Stimulated activated naive B cell treated with anti-CD40 and anti-IgM and Interleukin-4, amounts not matched to agents 10 μg/mL and 1 μg/mL and 100 μg/mL, for 72 hours (primary cell): ENCODE measurements around the gene MYBPC3.

Source experiments
- ATAC-seq, 2 donors: fragments of 150-1000 bp; cut with Tn5 transposase; replicated peaks; 2 replicates each; pipeline ENCODE4 v1.10.0; 2021; ENCODE audit warnings: moderate library complexity in 1 of 2
- DNase-seq: peaks from one replicate; pipeline ENCODE4 v3.0.0; 2021
- H3K27ac Mint-ChIP-seq: one replicate; pipeline ENCODE4 v1.8.0; 2022; ENCODE audit warnings: mild to moderate bottlenecking, mixed read lengths
- H3K27me3 Mint-ChIP-seq, 2 donors: one replicate each; pipeline ENCODE4 v1.8.0; 2022; ENCODE audit warnings: mixed read lengths in 2 of 2
- H3K36me3 Mint-ChIP-seq, 2 donors: one replicate each; pipeline ENCODE4 v1.8.0; 2022; ENCODE audit warnings: mixed read lengths in 2 of 2, mild to moderate bottlenecking in 1 of 2
- H3K4me1 Mint-ChIP-seq, 2 donors: one replicate each; pipeline ENCODE4 v1.8.0; 2022; ENCODE audit warnings: mixed read lengths in 2 of 2, mild to moderate bottlenecking in 1 of 2
- H3K4me3 Mint-ChIP-seq, 2 donors: one replicate each; pipeline ENCODE4 v1.8.0; 2022; ENCODE audit warnings: mild to moderate bottlenecking in 2 of 2, mixed read lengths in 2 of 2, moderate library complexity in 1 of 2
- H3K9me3 Mint-ChIP-seq, 2 donors: one replicate each; pipeline ENCODE4 v1.8.0; 2022; ENCODE audit warnings: mixed read lengths in 2 of 2, mild to moderate bottlenecking in 1 of 2

MYBPC3 gene

DNA sequence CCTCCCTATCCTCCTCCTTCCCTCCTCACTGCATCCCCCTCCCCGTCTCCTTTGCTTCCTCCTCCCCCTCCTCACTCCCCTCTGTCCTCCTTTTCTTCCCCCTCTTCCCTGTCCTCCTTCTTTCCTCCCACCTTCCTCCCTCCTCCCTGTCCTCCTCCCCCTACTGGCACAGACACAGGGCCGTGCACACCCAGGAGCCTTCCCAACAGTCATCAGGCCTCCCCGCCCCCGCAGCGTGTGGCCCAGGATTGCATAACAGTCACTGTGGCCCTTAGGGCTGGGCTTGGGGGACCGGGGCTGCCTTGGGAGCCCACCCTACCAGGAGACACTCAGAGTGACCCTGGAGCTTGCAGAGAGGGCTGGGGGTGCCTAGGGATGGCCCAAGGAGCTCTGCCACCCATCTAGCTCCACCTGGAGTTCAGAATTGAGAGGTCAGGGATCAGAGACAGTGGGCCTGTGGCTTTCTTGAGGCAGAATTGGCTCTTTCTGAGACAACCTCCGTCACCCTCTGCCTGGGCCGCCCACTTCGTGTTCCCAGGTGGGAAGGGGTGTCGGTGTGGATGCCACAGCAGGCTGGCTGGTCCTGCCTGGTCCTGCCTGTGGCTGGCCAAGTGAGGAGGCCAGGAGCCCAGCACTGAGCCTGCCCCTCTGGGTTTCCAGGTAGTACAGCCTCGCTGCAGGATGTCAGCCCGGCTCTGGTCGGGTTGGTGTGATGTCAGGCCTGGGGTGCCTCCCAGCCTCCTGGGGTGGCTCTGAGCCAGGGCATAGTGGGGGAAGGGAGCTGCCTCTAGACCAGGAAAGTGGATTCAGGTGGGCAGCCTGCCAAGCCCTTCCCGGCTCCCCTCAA lies 24.2 kb upstream of the MYBPC3 start:
- no peaks in the 10 kb centered on the region for H3K9me3 Mint-ChIP-seq
- H3K27ac Mint-ChIP-seq = no peak overlapping the region
- peaks cover 34 to 51% of the 10 kb centered on the region in 2 donors for H3K4me1 Mint-ChIP-seq
- ATAC-seq = peak; percentile 45 to 50
- no peak for DNase-seq
- no peaks in the 10 kb centered on the region for H3K27me3 Mint-ChIP-seq
- no peak overlapping the region for H3K4me3 Mint-ChIP-seq
- peaks cover 35 to 44% of the 10 kb centered on the region in 2 donors for H3K36me3 Mint-ChIP-seq

DNA sequence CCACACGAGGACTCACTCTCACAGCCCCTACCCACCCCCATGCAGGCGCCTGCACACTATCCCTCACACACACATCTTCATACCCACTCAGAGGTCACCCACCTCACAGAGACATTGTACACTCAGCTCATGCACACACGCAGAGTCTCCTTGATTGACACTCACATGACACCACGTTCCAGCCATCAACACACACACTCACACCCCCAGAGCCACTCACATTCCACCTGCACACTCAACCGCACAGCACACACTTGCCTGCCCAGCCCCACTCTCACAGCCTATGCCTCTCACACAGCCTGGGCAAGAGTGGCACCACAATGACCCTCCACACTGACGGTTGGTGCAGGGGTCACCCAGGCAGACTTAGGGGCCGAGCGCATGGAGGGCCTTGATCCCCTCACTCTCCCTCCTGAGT lies 23.6 kb upstream of the MYBPC3 start:
- Mint-ChIP-seq H3K9me3 (no peaks in the 10 kb centered on the region), H3K4me3 (no peak overlapping the region), H3K27ac (no peak overlapping the region), H3K4me1 (peaks cover 35 to 57% of the 10 kb centered on the region in 2 donors), H3K36me3 (peaks cover 37 to 47% of the 10 kb centered on the region in 2 donors), H3K27me3 (no peaks in the 10 kb centered on the region)
- DNase-seq (no peak), ATAC-seq (no peak)

DNA sequence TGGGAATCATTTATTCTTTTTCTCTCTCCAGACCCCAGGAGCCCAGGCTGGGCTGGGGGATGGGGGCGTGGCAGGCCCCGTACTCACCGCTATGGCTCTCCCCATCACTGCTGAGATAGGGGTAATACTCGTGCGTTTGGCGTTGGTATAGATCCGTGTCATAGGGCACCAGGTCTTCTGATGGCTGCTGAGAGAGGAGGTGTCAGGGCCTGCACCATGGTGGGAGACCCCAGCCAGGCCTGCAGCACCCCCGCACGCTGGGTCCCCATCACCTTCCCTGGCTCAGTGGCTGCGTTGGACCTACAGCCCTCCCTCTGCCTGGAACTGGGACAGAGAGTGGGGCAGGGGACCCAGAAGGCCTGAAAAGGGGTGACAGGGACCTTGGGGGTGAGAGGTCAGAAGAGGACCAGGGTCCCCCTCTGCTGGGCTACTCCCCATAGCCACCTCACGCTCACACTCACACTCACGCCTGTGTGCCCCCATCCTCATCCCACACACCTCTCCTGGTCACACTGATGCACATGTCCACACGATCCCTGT lies 23.1 kb upstream of the MYBPC3 start:
- no peak overlapping the region for H3K27ac Mint-ChIP-seq
- DNase-seq (no peak), ATAC-seq (no peak)
- no peaks in the 10 kb centered on the region for H3K9me3 Mint-ChIP-seq
- peaks cover 36 to 62% of the 10 kb centered on the region in 2 donors for H3K4me1 Mint-ChIP-seq
- no peaks in the 10 kb centered on the region for H3K27me3 Mint-ChIP-seq
- peak overlapping the region in 1 of 2 donors; percentile 60 for H3K4me3 Mint-ChIP-seq
- peaks cover 41 to 52% of the 10 kb centered on the region in 2 donors for H3K36me3 Mint-ChIP-seq

DNA sequence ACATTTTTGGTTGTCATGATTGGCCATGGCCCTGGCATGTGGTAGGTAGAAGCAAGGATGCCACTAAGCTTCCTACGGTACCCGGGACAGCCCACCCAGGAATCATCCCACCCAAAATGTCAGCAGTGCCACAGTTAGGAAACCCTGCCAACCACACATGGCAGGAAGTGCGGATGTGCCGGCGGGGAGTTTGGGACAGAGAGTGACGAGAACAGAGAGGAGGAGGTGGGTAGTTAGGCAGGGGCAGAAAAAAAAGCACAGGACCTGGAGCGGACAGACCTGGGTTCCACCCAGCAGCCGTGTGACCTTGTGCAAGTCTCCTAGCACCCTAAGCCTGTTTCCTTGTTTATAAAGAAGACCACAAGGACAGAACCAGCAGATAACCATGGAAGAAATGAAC lies 22.5 kb upstream of the MYBPC3 start:
- ATAC-seq (no peak), DNase-seq (no peak)
- no peaks in the 10 kb centered on the region for H3K27me3 Mint-ChIP-seq
- H3K27ac Mint-ChIP-seq = peak overlapping the region; percentile 92
- peaks cover 37 to 66% of the 10 kb centered on the region in 2 donors for H3K4me1 Mint-ChIP-seq
- peak overlapping the region in 1 of 2 donors; percentile 60 for H3K4me3 Mint-ChIP-seq
- H3K9me3 Mint-ChIP-seq = no peaks in the 10 kb centered on the region
- peaks cover 41 to 54% of the 10 kb centered on the region in 2 donors for H3K36me3 Mint-ChIP-seq

DNA sequence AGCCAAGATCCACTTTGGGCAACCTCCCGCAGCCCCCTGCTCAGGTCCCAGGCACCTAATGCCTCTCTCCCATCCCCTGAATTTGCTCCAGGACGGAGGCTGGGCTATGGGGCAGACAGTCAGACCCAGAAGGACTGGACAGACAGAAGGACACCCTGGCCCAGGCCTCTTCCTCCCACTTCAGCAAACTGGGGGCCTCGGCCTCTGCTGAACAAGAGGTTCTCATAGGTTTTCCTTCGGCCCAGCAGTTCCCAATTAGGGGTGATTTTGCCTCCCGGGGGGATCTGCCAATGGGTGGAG lies 22.2 kb upstream of the MYBPC3 start:
- Mint-ChIP-seq H3K27ac (peak overlapping the region; percentile 92), H3K27me3 (no peaks in the 10 kb centered on the region), H3K4me1 (peaks cover 39 to 70% of the 10 kb centered on the region in 2 donors), H3K9me3 (no peaks in the 10 kb centered on the region), H3K4me3 (peak overlapping the region in 1 of 2 donors; percentile 60), H3K36me3 (peaks cover 43 to 57% of the 10 kb centered on the region in 2 donors)
- ATAC-seq (no peak), DNase-seq (no peak)

DNA sequence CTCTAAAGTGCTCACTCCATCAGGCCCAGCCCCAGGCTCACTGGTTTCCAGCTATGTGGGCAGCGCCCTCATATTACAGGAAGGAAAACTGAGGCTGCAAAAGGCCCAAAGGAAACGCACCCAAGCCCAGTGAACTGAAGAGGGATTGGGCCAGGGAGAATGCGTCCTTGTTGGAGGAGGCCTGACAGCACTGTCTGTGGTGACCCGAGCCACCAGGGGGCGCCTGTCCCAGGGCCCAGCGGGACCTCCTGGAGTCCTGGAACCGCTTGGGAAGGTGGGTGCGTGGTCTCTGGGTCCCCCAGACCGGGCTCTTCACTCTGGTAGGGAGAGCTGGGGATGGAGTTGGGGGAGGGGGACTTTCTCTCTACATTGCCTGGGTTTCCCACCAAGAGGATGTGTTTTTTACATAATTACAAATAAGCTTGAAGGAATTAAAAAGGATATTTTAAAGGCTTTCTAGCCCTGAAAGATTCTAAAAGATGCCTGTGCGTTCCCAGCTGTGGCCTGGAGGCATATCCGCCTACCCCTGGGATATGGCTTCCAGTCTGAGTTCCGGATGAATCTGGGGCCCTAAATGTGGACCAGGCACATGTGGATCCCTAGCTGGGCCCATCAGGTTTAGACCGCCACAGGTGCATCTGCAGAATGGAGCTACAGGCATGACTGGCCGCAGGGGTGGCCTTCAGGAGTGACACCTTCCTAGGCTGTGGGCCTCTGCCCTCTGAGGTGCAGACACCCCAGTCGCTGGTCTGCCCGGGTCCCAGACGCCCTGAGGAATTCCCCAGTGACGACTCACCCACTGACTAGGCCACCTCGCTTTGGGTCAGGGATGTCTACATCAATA lies 21.6 kb upstream of the MYBPC3 start:
- peak overlapping the region; percentile 92 for H3K27ac Mint-ChIP-seq
- DNase-seq = peak; percentile 43
- H3K27me3 Mint-ChIP-seq = no peaks in the 10 kb centered on the region
- H3K36me3 Mint-ChIP-seq = peaks cover 44 to 63% of the 10 kb centered on the region in 2 donors
- no peaks in the 10 kb centered on the region for H3K9me3 Mint-ChIP-seq
- H3K4me1 Mint-ChIP-seq = peaks cover 44 to 75% of the 10 kb centered on the region in 2 donors
- peak overlapping the region in 1 of 2 donors; percentile 60 for H3K4me3 Mint-ChIP-seq
- peak; percentile 27 to 32 for ATAC-seq

DNA sequence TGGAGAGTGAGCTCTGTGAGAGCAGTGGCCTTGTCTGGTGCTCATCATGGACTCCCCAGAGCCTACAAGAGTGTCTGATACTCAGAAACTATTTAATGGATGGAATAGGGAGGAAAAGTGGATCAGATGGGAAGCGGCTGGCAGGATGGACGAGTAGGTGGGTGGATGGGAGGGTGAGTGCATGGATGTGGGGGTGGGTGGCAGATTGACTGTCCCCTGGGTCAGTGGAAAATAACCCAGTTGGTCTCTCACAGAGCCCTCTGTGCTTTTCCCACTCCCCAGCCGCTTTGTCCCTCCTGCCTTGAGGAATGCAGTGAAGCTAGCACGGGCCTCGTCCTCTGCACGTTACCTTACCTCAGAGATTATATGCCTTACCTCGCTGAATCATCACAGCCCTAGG lies 19.9 kb upstream of the MYBPC3 start:
- H3K36me3 Mint-ChIP-seq = peaks cover 40 to 62% of the 10 kb centered on the region in 2 donors

DNA sequence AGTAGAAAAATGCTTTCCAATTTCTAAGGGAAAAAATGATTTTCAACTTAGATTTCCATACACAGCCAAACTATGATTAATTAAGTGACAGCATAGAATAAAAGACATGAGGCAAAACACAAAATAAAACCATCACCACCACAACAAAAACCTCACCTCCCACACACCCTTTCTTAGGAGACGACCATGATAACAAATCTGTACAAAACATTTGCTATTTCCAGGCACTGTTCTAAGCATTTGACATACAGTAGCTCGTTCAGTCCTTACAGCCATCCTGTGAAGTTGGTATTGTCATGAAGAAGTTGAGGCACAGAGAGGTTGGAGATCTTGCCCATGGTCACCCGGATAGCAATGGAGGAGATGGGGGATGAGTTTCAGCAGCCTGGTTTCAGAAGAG lies 17.2 kb upstream of the MYBPC3 start:
- peaks cover 4% of the 10 kb centered on the region in 2 donors for H3K9me3 Mint-ChIP-seq
- H3K4me1 Mint-ChIP-seq = peaks cover 42 to 82% of the 10 kb centered on the region in 2 donors

More for the DNA sequence above, 19.9 kb upstream of the MYBPC3 start:
- peak overlapping the region; percentile 88 for H3K27ac Mint-ChIP-seq
- H3K4me1 Mint-ChIP-seq = peaks cover 46 to 83% of the 10 kb centered on the region in 2 donors
- H3K4me3 Mint-ChIP-seq = no peak overlapping the region
- no peaks in the 10 kb centered on the region for H3K27me3 Mint-ChIP-seq
- no peak for ATAC-seq
- H3K9me3 Mint-ChIP-seq = no peaks in the 10 kb centered on the region
- DNase-seq = no peak

DNA sequence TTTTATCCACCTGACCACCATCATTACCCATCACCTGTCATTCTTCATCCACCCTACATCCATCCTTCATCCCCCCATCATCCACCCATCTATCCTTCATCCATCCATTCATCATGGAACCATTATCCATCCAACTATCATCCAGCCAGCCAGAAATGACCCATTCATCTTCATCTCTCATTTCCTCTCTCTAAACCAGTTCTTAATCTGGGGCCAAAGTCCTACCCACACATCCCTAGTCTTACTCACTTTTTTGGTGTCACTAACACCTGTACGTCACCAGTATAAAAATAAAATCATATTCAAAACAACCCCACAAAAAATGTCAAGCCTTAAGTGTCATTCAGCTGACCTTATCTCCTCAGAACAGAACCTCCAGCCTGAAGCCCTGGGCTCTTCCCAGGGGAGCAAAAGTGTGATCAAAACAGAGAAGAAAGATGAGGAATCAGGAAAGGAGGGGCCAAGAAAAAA lies 13.6 kb upstream of the MYBPC3 start:
- peak; percentile 72 for DNase-seq
- peaks cover 33 to 65% of the 10 kb centered on the region in 2 donors for H3K4me1 Mint-ChIP-seq
- H3K27ac Mint-ChIP-seq = peak overlapping the region; percentile 93
- H3K4me3 Mint-ChIP-seq = peak overlapping the region; percentile 56 to 75
- H3K27me3 Mint-ChIP-seq = no peaks in the 10 kb centered on the region
- ATAC-seq = peak; percentile 91 to 94
- peaks cover 31 to 56% of the 10 kb centered on the region in 2 donors for H3K36me3 Mint-ChIP-seq
- peaks cover 4 to 6% of the 10 kb centered on the region in 2 donors for H3K9me3 Mint-ChIP-seq

More for the DNA sequence above, 17.2 kb upstream of the MYBPC3 start:
- peaks cover 40 to 61% of the 10 kb centered on the region in 2 donors for H3K36me3 Mint-ChIP-seq
- no peak for ATAC-seq
- no peak for DNase-seq
- peak overlapping the region; percentile 94 for H3K27ac Mint-ChIP-seq
- peak overlapping the region; percentile 33 to 40 for H3K4me3 Mint-ChIP-seq
- H3K27me3 Mint-ChIP-seq = no peaks in the 10 kb centered on the region

DNA sequence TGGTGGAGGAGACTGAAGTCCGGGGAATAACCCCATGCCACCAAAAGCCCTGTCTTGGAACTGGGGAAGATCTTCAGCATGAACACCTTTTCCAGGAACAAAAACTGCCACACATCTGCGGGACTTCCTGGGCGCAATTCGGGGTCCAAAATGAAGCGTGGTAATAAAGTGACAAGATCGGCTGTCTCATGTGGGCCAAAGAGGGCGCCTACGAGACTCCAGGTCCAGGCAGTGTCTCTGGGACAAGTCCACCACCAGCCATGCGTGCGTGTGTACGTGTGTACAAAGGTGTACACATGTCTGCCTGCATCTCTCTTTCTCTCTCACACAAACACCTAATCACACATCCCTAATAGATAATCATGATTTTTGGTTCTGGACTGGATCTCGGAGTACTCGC lies 8.9 kb upstream of the MYBPC3 start:
- Mint-ChIP-seq H3K36me3 (peaks cover 28 to 46% of the 10 kb centered on the region in 2 donors), H3K9me3 (peaks cover 2 to 8% of the 10 kb centered on the region in 2 donors), H3K4me1 (peaks cover 29 to 34% of the 10 kb centered on the region in 2 donors), H3K27me3 (no peaks in the 10 kb centered on the region), H3K4me3 (no peak overlapping the region), H3K27ac (peak overlapping the region; percentile 88)
- no peak for DNase-seq
- ATAC-seq = no peak

DNA sequence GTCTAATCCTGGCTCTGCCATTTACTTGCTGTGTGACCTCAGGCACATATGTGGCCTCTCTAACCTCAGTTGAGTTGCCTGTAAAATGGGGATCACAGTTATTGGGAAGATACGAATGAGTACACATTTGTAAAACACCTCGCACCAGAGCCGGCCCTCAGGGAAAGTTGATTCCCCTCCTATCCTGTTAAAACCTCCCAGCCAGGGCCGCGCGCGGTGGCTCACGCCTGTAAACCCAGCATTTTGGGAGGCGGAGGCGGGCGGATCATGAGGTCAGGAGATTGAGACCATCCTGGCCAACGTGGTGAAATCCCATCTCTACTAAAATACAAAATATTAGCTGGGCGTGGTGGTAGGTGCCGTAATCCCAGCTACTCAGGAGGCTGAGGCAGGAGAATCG lies 7.8 kb upstream of the MYBPC3 start:
- no peaks in the 10 kb centered on the region for H3K27me3 Mint-ChIP-seq
- peaks cover 23 to 26% of the 10 kb centered on the region in 2 donors for H3K4me1 Mint-ChIP-seq
- ATAC-seq (no peak), DNase-seq (no peak)
- H3K9me3 Mint-ChIP-seq = peaks cover 0 to 3% of the 10 kb centered on the region in 2 donors
- H3K36me3 Mint-ChIP-seq = peaks cover 22 to 38% of the 10 kb centered on the region in 2 donors
- H3K27ac Mint-ChIP-seq = peak overlapping the region; percentile 92
- no peak overlapping the region for H3K4me3 Mint-ChIP-seq

DNA sequence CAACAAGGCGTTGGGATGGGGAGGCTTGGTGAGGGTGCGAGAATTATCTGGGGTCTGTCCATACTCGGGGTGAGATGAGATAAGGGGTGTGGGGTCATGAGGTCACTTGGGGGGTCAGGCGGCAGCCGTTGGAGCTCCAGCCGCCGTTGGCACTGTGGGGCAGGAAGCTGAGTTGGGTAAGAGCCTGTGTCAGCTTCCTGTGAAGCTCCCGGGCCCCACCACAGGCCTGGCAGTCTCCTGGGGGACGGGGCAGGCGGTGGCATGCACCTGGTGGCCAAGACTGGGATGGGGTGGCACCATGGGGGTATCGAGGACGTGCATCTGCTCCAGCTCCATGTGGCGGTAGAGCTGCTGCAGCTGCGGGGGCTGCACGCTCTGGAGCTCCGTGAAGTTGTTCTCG lies 7.1 kb upstream of the MYBPC3 start:
- peak; percentile 38 to 44 for ATAC-seq
- Mint-ChIP-seq H3K36me3 (peaks cover 24 to 35% of the 10 kb centered on the region in 2 donors), H3K27ac (peak overlapping the region; percentile 92)

DNA sequence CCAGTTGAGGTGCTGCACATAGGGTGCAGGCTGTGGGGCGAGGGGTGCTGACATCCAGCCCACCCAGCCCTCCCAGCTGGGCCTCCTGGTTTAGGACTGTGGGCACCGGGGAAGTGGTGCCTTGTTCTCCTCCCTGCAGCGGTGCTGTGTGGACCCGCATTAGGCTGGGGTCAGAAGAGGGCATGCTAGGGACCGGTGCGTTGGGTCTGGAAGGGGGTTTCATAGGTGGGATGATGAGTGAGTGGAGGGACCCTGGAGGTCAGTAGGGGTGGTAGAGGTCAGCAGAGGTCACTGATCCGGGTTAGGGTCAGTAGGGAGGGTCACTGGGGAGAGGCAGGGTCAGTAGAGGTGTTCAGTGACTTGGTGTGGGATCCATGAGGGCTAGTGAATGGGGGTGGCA lies 6.7 kb upstream of the MYBPC3 start:
- Mint-ChIP-seq H3K27ac (peak overlapping the region; percentile 92), H3K4me3 (peak overlapping the region in 1 of 2 donors; percentile 55), H3K36me3 (peaks cover 25 to 35% of the 10 kb centered on the region in 2 donors), H3K27me3 (no peaks in the 10 kb centered on the region), H3K9me3 (peaks cover 0 to 3% of the 10 kb centered on the region in 2 donors), H3K4me1 (peaks cover 14 to 19% of the 10 kb centered on the region in 2 donors)
- ATAC-seq (no peak), DNase-seq (no peak)

More for the DNA sequence above, 7.1 kb upstream of the MYBPC3 start:
- no peak for DNase-seq
- Mint-ChIP-seq H3K4me3 (peak overlapping the region; percentile 51 to 55), H3K4me1 (peaks cover 19 to 23% of the 10 kb centered on the region in 2 donors), H3K27me3 (no peaks in the 10 kb centered on the region), H3K9me3 (peaks cover 0 to 3% of the 10 kb centered on the region in 2 donors)

DNA sequence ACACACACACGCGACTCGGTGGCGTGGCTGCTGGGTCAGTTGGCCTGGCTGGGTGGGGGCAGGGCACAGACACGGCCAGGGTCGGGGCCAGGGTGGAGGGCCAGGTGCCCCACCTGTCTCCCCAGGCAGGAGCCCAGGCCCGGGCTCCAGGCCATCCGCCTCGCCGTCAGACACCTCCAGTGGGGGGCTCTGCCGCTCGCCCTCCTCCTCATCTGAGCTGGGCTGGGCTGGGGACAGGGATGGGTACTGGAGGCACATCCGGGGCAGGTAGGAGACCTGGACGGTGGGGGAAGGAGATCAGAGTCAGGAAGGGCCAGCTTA lies 6.2 kb upstream of the MYBPC3 start:
- peaks cover 13 to 19% of the 10 kb centered on the region in 2 donors for H3K4me1 Mint-ChIP-seq
- H3K36me3 Mint-ChIP-seq = peaks cover 25 to 35% of the 10 kb centered on the region in 2 donors
- no peaks in the 10 kb centered on the region for H3K27me3 Mint-ChIP-seq
- H3K9me3 Mint-ChIP-seq = peaks cover 0 to 3% of the 10 kb centered on the region in 2 donors
- no peak for ATAC-seq
- H3K27ac Mint-ChIP-seq = peak overlapping the region; percentile 92
- DNase-seq = no peak
- H3K4me3 Mint-ChIP-seq = no peak overlapping the region
